ENCODE results near the gene RNF4.

Gene RNF4

GRCh38 chr4:2500547-2500946 lies 31.6 kb downstream of the RNF4 start (continued):
- no peak for TF ChIP-seq TSHZ2 (CRISPR knock-in tag; IDR thresholded peaks at IDR 0.05)
- TF ChIP-seq ZNF565 (CRISPR knock-in tag; conservative IDR thresholded peaks at IDR 0.05; ENCODE audit: low read depth): no peak
- no peak for TF ChIP-seq ESRRG (CRISPR knock-in tag; IDR thresholded peaks at IDR 0.05)

GRCh38 chr4:2501034-2501594 lies 32.2 kb downstream of the RNF4 start:
- TF ChIP-seq ISL1 (CRISPR knock-in tag; IDR thresholded peaks at IDR 0.05) (no peak), ZC3H10 (CRISPR knock-in tag; IDR thresholded peaks at IDR 0.05) (no peak), ZNF565 (CRISPR knock-in tag; conservative IDR thresholded peaks at IDR 0.05; ENCODE audit: low read depth) (no peak), ARNTL (CRISPR knock-in tag; IDR thresholded peaks at IDR 0.05; ENCODE audit: borderline replicate concordance, low read depth) (no peak), ZNF70 (CRISPR knock-in tag; IDR thresholded peaks at IDR 0.05) (no peak), RARB (CRISPR knock-in tag; IDR thresholded peaks at IDR 0.05) (no peak), ESRRG (CRISPR knock-in tag; IDR thresholded peaks at IDR 0.05) (no peak), PATZ1 (CRISPR knock-in tag; IDR thresholded peaks at IDR 0.05; ENCODE audit: borderline replicate concordance) (no peak), SNAI2 (CRISPR knock-in tag; IDR thresholded peaks at IDR 0.05) (no peak), PPARA (CRISPR knock-in tag; IDR thresholded peaks at IDR 0.05; ENCODE audit: borderline replicate concordance) (no peak), OSR1 (CRISPR knock-in tag; IDR thresholded peaks at IDR 0.05) (no peak), TOX (CRISPR knock-in tag; IDR thresholded peaks at IDR 0.05; ENCODE audit: borderline replicate concordance) (no peak), ZFP30 (CRISPR knock-in tag; IDR thresholded peaks at IDR 0.05) (no peak), ZNF8 (CRISPR knock-in tag; IDR thresholded peaks at IDR 0.05) (no peak), CREB5 (CRISPR knock-in tag; IDR thresholded peaks at IDR 0.05; ENCODE audit: low read depth) (no peak), GLIS3 (CRISPR knock-in tag; IDR thresholded peaks at IDR 0.05) (no peak), CSDC2 (CRISPR knock-in tag; IDR thresholded peaks at IDR 0.05) (no peak), TSHZ2 (CRISPR knock-in tag; IDR thresholded peaks at IDR 0.05) (no peak), CSRNP3 (CRISPR knock-in tag; IDR thresholded peaks at IDR 0.05) (no peak)
- ATAC-seq: no peak; the same call in 2 of the 3 replicates

GRCh38 chr4:2503809-2504208 lies 34.9 kb downstream of the RNF4 start:
- no peak for ATAC-seq
- no peak for TF ChIP-seq ZFP3 (CRISPR knock-in tag; IDR thresholded peaks at IDR 0.05)
- TF ChIP-seq ZNF8 (CRISPR knock-in tag; IDR thresholded peaks at IDR 0.05): no peak
- no peak for TF ChIP-seq GLIS3 (CRISPR knock-in tag; IDR thresholded peaks at IDR 0.05)
- no peak for TF ChIP-seq CSRNP3 (CRISPR knock-in tag; IDR thresholded peaks at IDR 0.05)
- TF ChIP-seq POU6F1 (CRISPR knock-in tag; IDR thresholded peaks at IDR 0.05; ENCODE audit: borderline replicate concordance, low read depth): no peak
- no peak for TF ChIP-seq ZC3H10 (CRISPR knock-in tag; IDR thresholded peaks at IDR 0.05)
- TF ChIP-seq CSDC2 (CRISPR knock-in tag; IDR thresholded peaks at IDR 0.05): no peak
- no peak for TF ChIP-seq TOX (CRISPR knock-in tag; IDR thresholded peaks at IDR 0.05; ENCODE audit: borderline replicate concordance)
- no peak for TF ChIP-seq RARB (CRISPR knock-in tag; IDR thresholded peaks at IDR 0.05)
- TF ChIP-seq ESRRG (CRISPR knock-in tag; IDR thresholded peaks at IDR 0.05): no peak
- no peak for TF ChIP-seq ARNTL (CRISPR knock-in tag; IDR thresholded peaks at IDR 0.05; ENCODE audit: borderline replicate concordance, low read depth)
- no peak for TF ChIP-seq ZFP30 (CRISPR knock-in tag; IDR thresholded peaks at IDR 0.05)
- TF ChIP-seq BACH2 (CRISPR knock-in tag; IDR thresholded peaks at IDR 0.05; ENCODE audit: borderline replicate concordance): no peak
- TF ChIP-seq ZNF565 (CRISPR knock-in tag; conservative IDR thresholded peaks at IDR 0.05; ENCODE audit: low read depth): no peak

Measured in SK-N-SH treated with all-trans-retinoic acid at 6 μM for 48 hours (cell line).